T-helper 17 cell (primary cell): ENCODE data around the gene SIGLEC6. TPM values are rescaled to one million over a fixed set of nuclear protein-coding genes. Genes with fewer than 3 reads are reported as not detected.

Experiments
- ATAC-seq: fragments of 150-1000 bp; cut with Tn5 transposase; 2 replicates; pipeline ENCODE4 v1.10.0; 2021; ENCODE audit warnings: mild to moderate bottlenecking, moderate library complexity
- DNase-seq, 3 donors: peaks; one replicate each; pipeline versions ENCODE4 v3.0.0 to v3.0.0-alpha.2; 2020 to 2021
- H3K9me3 ChIP-seq: one replicate; pipeline ENCODE4 v1.7.0; 2013; ENCODE audit warnings: low read length, mild to moderate bottlenecking; ENCODE audit not compliant: control insufficient read depth, poor library complexity, severe bottlenecking
- H3K27ac Mint-ChIP-seq: one replicate; pipeline ENCODE4 v1.8.0; 2022; ENCODE audit warnings: mild to moderate bottlenecking, moderate library complexity, mixed read lengths
- H3K27me3 Mint-ChIP-seq: one replicate; pipeline ENCODE4 v1.8.0; 2022; ENCODE audit warnings: mixed read lengths
- H3K36me3 Mint-ChIP-seq: one replicate; pipeline ENCODE4 v1.8.0; 2022; ENCODE audit warnings: low read depth, mixed read lengths
- H3K4me1 Mint-ChIP-seq: one replicate; pipeline ENCODE4 v1.8.0; 2022; ENCODE audit warnings: mild to moderate bottlenecking, mixed read lengths
- H3K4me3 Mint-ChIP-seq: one replicate; pipeline ENCODE4 v1.8.0; 2022; ENCODE audit warnings: mild to moderate bottlenecking, moderate library complexity, mixed read lengths
- total RNA-seq, 4 donors: library from RNA in 2 of 4; stranded (reverse) in 2 of 4; gene quantifications; one replicate each; pipeline ENCODE4 v1.2.3 and lab custom pipeline; 2022 to 2026

SIGLEC6 gene
- total RNA-seq, 2 donors from 2014 or later: 0.80 TPM; not detected in 1

DNA sequence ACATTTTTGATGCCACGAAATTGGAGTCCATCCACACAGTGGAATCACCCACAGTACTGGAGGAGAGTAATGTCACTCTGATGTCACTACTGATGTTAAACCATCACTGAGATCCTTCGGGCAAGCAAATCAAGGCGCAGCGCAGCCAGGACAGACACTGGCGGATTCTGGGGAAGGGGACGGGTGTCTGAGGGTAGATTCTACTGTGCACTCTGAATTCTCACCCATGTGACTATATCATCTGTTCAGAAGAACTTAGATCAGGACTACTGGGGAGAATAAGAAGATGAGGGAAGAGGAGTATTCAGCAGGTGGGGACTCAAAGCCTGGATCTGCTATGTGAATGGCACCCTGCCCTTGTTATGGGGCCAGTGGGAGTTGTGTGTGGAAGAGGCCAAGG is 12.6 kb upstream of the SIGLEC6 start:
- DNase-seq: no peak

GRCh38 chr19:51542699-51543098 is 11.2 kb upstream of the SIGLEC6 start:
- H3K9me3 ChIP-seq: no peaks in the 10 kb centered on the region
- peaks cover 77% of the 10 kb centered on the region for H3K27me3 Mint-ChIP-seq
- H3K4me1 Mint-ChIP-seq: peaks cover 2% of the 10 kb centered on the region
- H3K27ac Mint-ChIP-seq: no peak overlapping the region
- H3K36me3 Mint-ChIP-seq: peaks cover 2% of the 10 kb centered on the region
- ATAC-seq (no peak), DNase-seq (no peak)
- H3K4me3 Mint-ChIP-seq: no peak overlapping the region

More for the DNA sequence above, 12.6 kb upstream of the SIGLEC6 start:
- no peak for ATAC-seq
- no peaks in the 10 kb centered on the region for H3K9me3 ChIP-seq
- Mint-ChIP-seq H3K27ac (no peak overlapping the region), H3K4me1 (peaks cover 2% of the 10 kb centered on the region), H3K4me3 (no peak overlapping the region), H3K36me3 (peaks cover 2% of the 10 kb centered on the region), H3K27me3 (peaks cover 73% of the 10 kb centered on the region)

- H3K4me1 Mint-ChIP-seq: no peaks in the 10 kb centered on the region
- H3K27me3 Mint-ChIP-seq: peaks cover 73% of the 10 kb centered on the region
- no peak overlapping the region for H3K27ac Mint-ChIP-seq
- no peaks in the 10 kb centered on the region for H3K9me3 ChIP-seq
- no peak for DNase-seq
- no peak overlapping the region for H3K4me3 Mint-ChIP-seq
- no peak for ATAC-seq
- peaks cover 2% of the 10 kb centered on the region for H3K36me3 Mint-ChIP-seq
Observed at GRCh38 chr19:51541458-51542357, 10.2 kb upstream of the SIGLEC6 start.

DNA sequence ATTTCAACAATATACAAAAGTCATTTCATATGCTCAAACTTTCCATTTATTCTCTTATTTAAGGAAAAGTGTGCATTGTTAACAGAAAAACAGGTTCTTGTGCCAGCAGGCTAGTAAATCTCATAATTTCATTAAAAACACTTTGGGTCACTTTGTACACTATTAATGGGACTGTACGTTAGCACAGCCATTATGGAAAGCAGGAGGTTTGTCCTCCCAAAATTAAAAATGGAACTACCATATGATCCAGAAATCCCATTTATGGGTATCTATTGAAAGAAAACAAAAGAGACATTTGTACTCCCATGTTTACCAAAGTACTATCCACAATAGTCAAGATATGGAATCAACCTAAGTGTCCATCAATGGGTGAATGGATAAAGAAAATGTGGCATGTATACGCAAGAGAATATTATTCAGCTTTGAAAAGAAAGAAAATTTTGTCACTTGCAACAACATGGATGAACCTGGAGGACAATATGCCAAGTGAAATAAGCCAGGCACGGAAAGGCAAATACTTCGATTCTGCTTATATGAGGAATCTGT is 8.4 kb upstream of the SIGLEC6 start:
- no peak overlapping the region for H3K4me3 Mint-ChIP-seq
- no peaks in the 10 kb centered on the region for H3K9me3 ChIP-seq
- peaks cover 2% of the 10 kb centered on the region for H3K36me3 Mint-ChIP-seq
- no peak for DNase-seq
- no peak for ATAC-seq
- H3K27me3 Mint-ChIP-seq: peaks cover 72% of the 10 kb centered on the region
- no peak overlapping the region for H3K27ac Mint-ChIP-seq
- H3K4me1 Mint-ChIP-seq: no peaks in the 10 kb centered on the region

DNA sequence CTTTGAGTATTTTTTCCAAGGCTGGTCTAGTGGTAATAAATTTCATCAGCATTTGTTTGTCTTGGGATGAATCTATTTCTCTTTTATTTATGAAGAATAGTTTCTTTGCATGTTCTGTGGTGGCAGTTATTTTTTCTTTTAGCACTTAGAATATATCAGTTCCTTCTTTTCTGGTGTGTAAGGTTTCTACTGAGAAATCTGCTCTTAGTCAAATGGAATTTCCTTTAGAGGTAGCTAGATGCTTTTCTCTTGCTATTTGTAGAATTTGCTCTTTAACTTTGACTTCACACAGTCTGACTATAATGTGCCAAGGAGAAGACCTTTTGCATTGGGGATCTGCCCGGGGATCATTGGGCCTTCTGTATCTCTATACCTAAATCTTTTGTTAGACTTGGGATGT is 4.1 kb upstream of the SIGLEC6 start:
- DNase-seq (no peak), ATAC-seq (no peak)
- no peaks in the 10 kb centered on the region for H3K9me3 ChIP-seq
- no peak overlapping the region for H3K4me3 Mint-ChIP-seq
- H3K4me1 Mint-ChIP-seq: no peaks in the 10 kb centered on the region
- no peaks in the 10 kb centered on the region for H3K36me3 Mint-ChIP-seq
- H3K27ac Mint-ChIP-seq: no peak overlapping the region
- peaks cover 65% of the 10 kb centered on the region for H3K27me3 Mint-ChIP-seq

DNA sequence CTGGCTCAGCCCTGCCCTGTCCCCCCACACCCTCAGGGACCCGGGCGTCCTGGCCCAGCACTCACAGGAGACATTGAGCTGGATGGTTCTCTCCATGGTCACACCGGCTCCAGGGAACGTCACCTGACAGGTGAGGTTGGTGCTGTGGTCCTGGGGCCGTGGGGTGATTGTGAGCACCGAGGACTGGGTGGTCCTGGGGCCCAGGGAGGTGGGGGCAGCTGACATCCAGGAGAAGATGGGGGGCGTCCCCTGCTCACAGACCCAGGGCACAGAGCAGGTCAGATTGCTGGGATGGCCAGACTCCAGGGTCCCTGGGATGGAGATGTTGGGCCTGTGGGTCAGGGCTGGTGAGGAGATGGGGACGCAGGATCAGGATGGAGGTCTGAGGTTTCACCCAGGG is 854 bp downstream of the SIGLEC6 start:
- Mint-ChIP-seq H3K27ac (no peak overlapping the region), H3K36me3 (no peaks in the 10 kb centered on the region)

GRCh38 chr19:51529301-51529700 is 2.2 kb downstream of the SIGLEC6 start:
- no peak for DNase-seq
- no peaks in the 10 kb centered on the region for H3K9me3 ChIP-seq
- ATAC-seq: no peak
- H3K36me3 Mint-ChIP-seq: no peaks in the 10 kb centered on the region
- no peak overlapping the region for H3K27ac Mint-ChIP-seq
- no peaks in the 10 kb centered on the region for H3K4me1 Mint-ChIP-seq
- no peak overlapping the region for H3K4me3 Mint-ChIP-seq
- H3K27me3 Mint-ChIP-seq: peaks cover 74% of the 10 kb centered on the region

More for the DNA sequence above, 854 bp downstream of the SIGLEC6 start:
- no peaks in the 10 kb centered on the region for H3K9me3 ChIP-seq
- Mint-ChIP-seq H3K4me3 (no peak overlapping the region), H3K4me1 (no peaks in the 10 kb centered on the region), H3K27me3 (peaks cover 69% of the 10 kb centered on the region)
- ATAC-seq: no peak
- DNase-seq: no peak

GRCh38 chr19:51525651-51526050 is 5.8 kb downstream of the SIGLEC6 start:
- Mint-ChIP-seq H3K27me3 (peaks cover 81% of the 10 kb centered on the region), H3K4me1 (no peaks in the 10 kb centered on the region), H3K4me3 (no peak overlapping the region), H3K27ac (no peak overlapping the region), H3K36me3 (peaks cover 7% of the 10 kb centered on the region)
- no peak for ATAC-seq
- no peaks in the 10 kb centered on the region for H3K9me3 ChIP-seq
- DNase-seq: no peak

- Mint-ChIP-seq H3K36me3 (peaks cover 7% of the 10 kb centered on the region), H3K27me3 (peaks cover 73% of the 10 kb centered on the region), H3K4me1 (no peaks in the 10 kb centered on the region), H3K27ac (no peak overlapping the region), H3K4me3 (no peak overlapping the region)
- DNase-seq: no peak
- H3K9me3 ChIP-seq: no peaks in the 10 kb centered on the region
- ATAC-seq: no peak
Observed at GRCh38 chr19:51524666-51525264, 6.7 kb downstream of the SIGLEC6 start.

- H3K9me3 ChIP-seq: no peaks in the 10 kb centered on the region
- no peak for ATAC-seq
- no peak for DNase-seq
- H3K4me3 Mint-ChIP-seq: no peak overlapping the region
- H3K4me1 Mint-ChIP-seq: no peaks in the 10 kb centered on the region
- peaks cover 65% of the 10 kb centered on the region for H3K27me3 Mint-ChIP-seq
- peaks cover 10% of the 10 kb centered on the region for H3K36me3 Mint-ChIP-seq
- no peak overlapping the region for H3K27ac Mint-ChIP-seq
Observed at GRCh38 chr19:51521781-51522180, 9.7 kb downstream of the SIGLEC6 start.

GRCh38 chr19:51521357-51521756 is 10.1 kb downstream of the SIGLEC6 start:
- no peak overlapping the region for H3K4me3 Mint-ChIP-seq
- no peaks in the 10 kb centered on the region for H3K9me3 ChIP-seq

DNA sequence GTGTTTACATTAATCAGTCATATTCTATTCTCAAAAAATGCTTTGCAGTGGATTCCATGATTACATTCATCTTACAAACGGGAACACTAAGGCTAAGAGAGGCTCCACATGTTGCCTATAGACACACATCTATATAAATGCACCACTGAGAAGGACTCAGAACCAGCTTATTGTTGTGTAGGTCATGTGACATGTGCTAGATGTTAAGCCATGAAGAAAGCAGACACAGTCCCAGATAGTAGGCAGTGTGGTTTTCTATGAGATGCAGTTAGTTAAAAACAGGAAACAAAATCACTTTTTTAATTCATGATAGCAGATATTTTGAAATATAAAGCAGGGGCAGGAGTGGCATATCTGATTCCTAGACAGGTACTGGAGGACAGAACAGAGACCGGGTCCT is 10.7 kb downstream of the SIGLEC6 start:
- H3K9me3 ChIP-seq: no peaks in the 10 kb centered on the region
- Mint-ChIP-seq H3K27ac (no peak overlapping the region), H3K36me3 (peaks cover 10% of the 10 kb centered on the region), H3K27me3 (peaks cover 59% of the 10 kb centered on the region), H3K4me3 (no peak overlapping the region), H3K4me1 (no peaks in the 10 kb centered on the region)
- DNase-seq (no peak), ATAC-seq (no peak)

More at GRCh38 chr19:51521357-51521756, 10.1 kb downstream of the SIGLEC6 start:
- ATAC-seq: no peak
- Mint-ChIP-seq H3K4me1 (no peaks in the 10 kb centered on the region), H3K27ac (no peak overlapping the region), H3K27me3 (peaks cover 65% of the 10 kb centered on the region), H3K36me3 (peaks cover 10% of the 10 kb centered on the region)
- no peak for DNase-seq

- H3K4me1 Mint-ChIP-seq: no peaks in the 10 kb centered on the region
- H3K27ac Mint-ChIP-seq: no peak overlapping the region
- H3K27me3 Mint-ChIP-seq: peaks cover 50% of the 10 kb centered on the region
- H3K36me3 Mint-ChIP-seq: peaks cover 6% of the 10 kb centered on the region
- ATAC-seq (no peak), DNase-seq (no peak)
- H3K9me3 ChIP-seq: no peaks in the 10 kb centered on the region
- H3K4me3 Mint-ChIP-seq: no peak overlapping the region
Observed at GRCh38 chr19:51514866-51515481, 16.5 kb downstream of the SIGLEC6 start.
